Left lung (tissue), 10 donors: ENCODE data around the gene PNPLA7. TPM values are rescaled to one million over a fixed set of nuclear protein-coding genes. Genes with fewer than 3 reads are reported as not detected.

Experiments used
- ATAC-seq: fragments of 200-7000 bp; cut with Tn5 transposase; one replicate; pipeline ENCODE4 v1.9.1; 2020; ENCODE audit warnings: moderate library complexity
- DNase-seq, 4 donors: peaks; one replicate each; pipeline ENCODE4 v3.0.0-alpha.2; 2013 to 2020
- H3K27ac ChIP-seq, 2 donors: fragments of 200-600 bp; sonication (generic) in 1 of 2; one replicate each; pipeline versions ENCODE4 v1.5.0 to v1.8.0; 2020 to 2021
- H3K27me3 ChIP-seq, 2 donors: fragments of 200-600 bp; sonication (generic) in 1 of 2; one replicate each; pipeline versions ENCODE4 v1.5.0 to v1.8.0; 2020 to 2021
- H3K36me3 ChIP-seq, 2 donors: fragments of 200-600 bp; sonication (generic) in 1 of 2; one replicate each; pipeline versions ENCODE4 v1.5.0 to v1.8.0; 2020 to 2021
- H3K4me1 ChIP-seq, 2 donors: fragments of 200-600 bp; one replicate each; pipeline ENCODE4 v1.8.0; 2021
- H3K4me3 ChIP-seq, 2 donors: fragments of 200-600 bp; sonication (generic) in 1 of 2; one replicate each; pipeline versions ENCODE4 v1.5.0 to v1.8.0; 2020 to 2021; ENCODE audit warnings: mild to moderate bottlenecking in 1 of 2
- H3K9me3 ChIP-seq, 2 donors: fragments of 200-600 bp; sonication (generic) in 1 of 2; one replicate each; pipeline versions ENCODE4 v1.5.0 to v1.8.0; 2020 to 2021
- CTCF ChIP-seq, 2 donors: fragments of 200-600 bp; sonication (generic) in 1 of 2; IDR thresholded peaks; one replicate each; pipeline versions ENCODE4 v1.5.0 to v1.8.0; 2021; ENCODE audit warnings: antibody characterized with exemption in 2 of 2
- intact Hi-C, 2 donors: fragments of 100-400 bp; cut with DNase I; formaldehyde crosslinking; loops; one replicate each; pipeline versions ENCODE4 v1.11.2 to v1.14.2; 2022
- polyA plus RNA-seq, 6 donors: library from polyadenylated mRNA; unstranded; fragments of 120-200 nt; gene quantifications; one replicate each; pipeline ENCODE4 v1.2.1, GENCODE V29; 2013; ENCODE audit not compliant: insufficient read length in 6 of 6
- total RNA-seq, 2 donors: library from RNA; stranded (reverse); fragmentation: NEBNext Ultra II Directional; extraction: Animal tissue kit (Norgen Biotek cat#: 25700); gene quantifications; one replicate each; pipeline ENCODE4 v1.2.1, GENCODE V29; 2021
- donor health status: DM: no; HTN: yes; CAD: no.
- donor health status: DM: no; HTN: no; CAD: no.

Gene PNPLA7
- total and polyA plus RNA-seq, 8 donors, result 2.9 to 8.9 (median 4.9) TPM

GRCh38 chr9:137465000-137465719 is 85.0 kb downstream of the PNPLA7 start:
- H3K27me3 ChIP-seq, result peaks cover 0 to 17% of the 10 kb centered on the region in 2 donors
- no peak overlapping the region for H3K4me3 ChIP-seq
- DNase-seq (peak in 2 of 4 donors; percentile 30 to 71), ATAC-seq (no peak)
- TF ChIP-seq CTCF (IDR thresholded peaks at IDR 0.05), result no peak
- H3K4me1 ChIP-seq, result peaks cover 0 to 7% of the 10 kb centered on the region in 2 donors
- H3K36me3 ChIP-seq, result no peaks in the 10 kb centered on the region
- no peaks in the 10 kb centered on the region for H3K9me3 ChIP-seq
- intact Hi-C loops, result no loop called here
- H3K27ac ChIP-seq, result no peak overlapping the region

GRCh38 chr9:137464291-137464999 is 85.8 kb downstream of the PNPLA7 start:
- no peak for ATAC-seq
- Histone ChIP-seq H3K36me3 (no peaks in the 10 kb centered on the region), H3K27me3 (peaks cover 0 to 17% of the 10 kb centered on the region in 2 donors), H3K9me3 (no peaks in the 10 kb centered on the region), H3K4me1 (peaks cover 3 to 10% of the 10 kb centered on the region in 2 donors), H3K27ac (no peak overlapping the region), H3K4me3 (no peak overlapping the region)
- intact Hi-C loops, result no loop called here
- TF ChIP-seq CTCF (IDR thresholded peaks at IDR 0.05), result no peak
- DNase-seq, result peak in 2 of 4 donors; percentile 29 to 72

GRCh38 chr9:137463931-137464290 is 86.3 kb downstream of the PNPLA7 start:
- H3K27ac ChIP-seq, result no peak overlapping the region
- H3K36me3 ChIP-seq, result no peaks in the 10 kb centered on the region
- no peak overlapping the region for H3K4me3 ChIP-seq
- no peak for TF ChIP-seq CTCF (IDR thresholded peaks at IDR 0.05)
- peaks cover 3 to 11% of the 10 kb centered on the region in 2 donors for H3K4me1 ChIP-seq
- no peaks in the 10 kb centered on the region for H3K9me3 ChIP-seq
- no peak for ATAC-seq
- intact Hi-C loops, result no loop called here
- DNase-seq, result peak in 1 of 4 donors; percentile 28
- peaks cover 0 to 17% of the 10 kb centered on the region in 2 donors for H3K27me3 ChIP-seq

GRCh38 chr9:137462986-137463930 is 86.9 kb downstream of the PNPLA7 start:
- H3K27me3 ChIP-seq, result peaks cover 0 to 24% of the 10 kb centered on the region in 2 donors
- TF ChIP-seq CTCF (IDR thresholded peaks at IDR 0.05), result no peak
- H3K36me3 ChIP-seq, result no peaks in the 10 kb centered on the region
- intact Hi-C loops, result no loop called here
- no peak overlapping the region for H3K27ac ChIP-seq
- H3K4me1 ChIP-seq, result peaks cover 6 to 18% of the 10 kb centered on the region in 2 donors
- DNase-seq (peak in 2 of 4 donors; percentile 30 to 76), ATAC-seq (no peak)
- H3K4me3 ChIP-seq, result no peak overlapping the region
- no peaks in the 10 kb centered on the region for H3K9me3 ChIP-seq
